Measurements from ENCODE around the gene PSMB8. TPM values are rescaled to one million over a fixed set of nuclear protein-coding genes. Genes with fewer than 3 reads are reported as not detected.

The PSMB8 gene
- total RNA-seq, 2 experiments from 2014 or later = 350 to 370 TPM

- Mint-ChIP-seq H3K4me1 (ENCODE audit: low read depth) (peaks cover 80% of the 10 kb centered on the region), H3K4me3 (peak overlapping the region; percentile 73), H3K27me3 (no peaks in the 10 kb centered on the region), H3K9me3 (no peaks in the 10 kb centered on the region), H3K36me3 (peaks cover 73% of the 10 kb centered on the region), H3K27ac (peak overlapping the region; percentile 91)
- ChIA-PET POLR2A (interaction anchor here (2.6 to 9.8 kb wide), 4 partner anchors 9 to 134 kb away, joined by 9 to 313 read pairs (median 28); partner anchors contain the start of genes PSMB9 and TAP1), CTCF (interaction anchor here (3.9 to 11.9 kb wide), 2 partner anchors 26 to 148 kb away, joined by 51 to 917 read pairs; partner anchors contain the start of genes PSMB9 and TAP1)
- DNase-seq = no peak
- intact Hi-C loops (cut with micrococcal nuclease) = no loop called here
Measured at GRCh38 chr6:32836873-32837272, 7.0 kb downstream of the PSMB8 start.

- Mint-ChIP-seq H3K36me3 (peaks cover 73% of the 10 kb centered on the region), H3K27ac (peak overlapping the region; percentile 8), H3K4me1 (ENCODE audit: low read depth) (peaks cover 67% of the 10 kb centered on the region), H3K9me3 (no peaks in the 10 kb centered on the region), H3K4me3 (peak overlapping the region; percentile 73), H3K27me3 (no peaks in the 10 kb centered on the region)
- ChIA-PET CTCF (interaction anchor here (0.7 to 4.2 kb wide), 3 partner anchors 9 to 33 kb away, joined by 3 to 19 read pairs (median 4); partner anchors contain the start of gene TAP1), POLR2A (interaction anchor here (0.7 kb wide), 1 partner anchor 18 kb away, joined by 3 read pairs; the partner anchor contains the start of genes PSMB9 and TAP1)
- DNase-seq = no peak
- intact Hi-C loops (cut with micrococcal nuclease) = no loop called here
Measured at GRCh38 chr6:32835167-32835893, 8.5 kb downstream of the PSMB8 start.

GRCh38 chr6:32833664-32834063 is 10.2 kb downstream of the PSMB8 start:
- intact Hi-C loops (cut with micrococcal nuclease) = no loop called here
- H3K4me3 Mint-ChIP-seq = peak overlapping the region; percentile 21
- no peaks in the 10 kb centered on the region for H3K9me3 Mint-ChIP-seq
- H3K36me3 Mint-ChIP-seq = peaks cover 84% of the 10 kb centered on the region
- no peaks in the 10 kb centered on the region for H3K27me3 Mint-ChIP-seq
- ChIA-PET POLR2A (interaction anchor here (0.7 to 1.6 kb wide), 2 partner anchors 11 to 138 kb away, joined by 3 to 4 read pairs; no protein-coding TSS in a partner anchor), CTCF (interaction anchor here (4.2 kb wide), 1 partner anchor 35 kb away, joined by 19 read pairs; no protein-coding TSS in a partner anchor)
- no peak for DNase-seq
- H3K27ac Mint-ChIP-seq = peak overlapping the region; percentile 8
- peaks cover 62% of the 10 kb centered on the region for H3K4me1 Mint-ChIP-seq (ENCODE audit: low read depth)

GRCh38 chr6:32832535-32832934 is 11.3 kb downstream of the PSMB8 start:
- intact Hi-C loops (cut with micrococcal nuclease) = no loop called here

GRCh38 chr6:32830936-32831335 is 12.9 kb downstream of the PSMB8 start:
- DNase-seq = no peak
- no peak overlapping the region for H3K4me3 Mint-ChIP-seq
- peaks cover 78% of the 10 kb centered on the region for H3K36me3 Mint-ChIP-seq
- H3K9me3 Mint-ChIP-seq = no peaks in the 10 kb centered on the region
- CTCF ChIA-PET = no interaction called here
- intact Hi-C loops (cut with micrococcal nuclease) = no loop called here
- H3K4me1 Mint-ChIP-seq (ENCODE audit: low read depth) = peaks cover 68% of the 10 kb centered on the region
- H3K27me3 Mint-ChIP-seq = no peaks in the 10 kb centered on the region
- POLR2A ChIA-PET = no interaction called here
- H3K27ac Mint-ChIP-seq = no peak overlapping the region

More at GRCh38 chr6:32832535-32832934, 11.3 kb downstream of the PSMB8 start:
- Mint-ChIP-seq H3K36me3 (peaks cover 89% of the 10 kb centered on the region), H3K27ac (no peak overlapping the region), H3K4me1 (ENCODE audit: low read depth) (peaks cover 70% of the 10 kb centered on the region), H3K27me3 (no peaks in the 10 kb centered on the region), H3K9me3 (no peaks in the 10 kb centered on the region), H3K4me3 (no peak overlapping the region)
- POLR2A ChIA-PET = no interaction called here
- DNase-seq = no peak
- CTCF ChIA-PET = interaction anchor here (4.2 kb wide), 1 partner anchor 36 kb away, joined by 19 read pairs; no protein-coding TSS in a partner anchor

- H3K4me3 Mint-ChIP-seq = no peak overlapping the region
- ChIA-PET POLR2A (no interaction called here), CTCF (no interaction called here)
- no peak for DNase-seq
- H3K9me3 Mint-ChIP-seq = no peaks in the 10 kb centered on the region
- peaks cover 69% of the 10 kb centered on the region for H3K36me3 Mint-ChIP-seq
- no peaks in the 10 kb centered on the region for H3K27me3 Mint-ChIP-seq
- intact Hi-C loops (cut with micrococcal nuclease) = no loop called here
- peaks cover 59% of the 10 kb centered on the region for H3K4me1 Mint-ChIP-seq (ENCODE audit: low read depth)
- no peak overlapping the region for H3K27ac Mint-ChIP-seq
Measured at GRCh38 chr6:32830017-32830416, 13.8 kb downstream of the PSMB8 start.

- no peaks in the 10 kb centered on the region for H3K27me3 Mint-ChIP-seq
- H3K27ac Mint-ChIP-seq = no peak overlapping the region
- no peak for DNase-seq
- POLR2A ChIA-PET = interaction anchor here (2.6 kb wide), 1 partner anchor 8 kb away, joined by 11 read pairs; the partner anchor contains the start of gene TAP2
- intact Hi-C loops (cut with micrococcal nuclease) = no loop called here
- peaks cover 53% of the 10 kb centered on the region for H3K4me1 Mint-ChIP-seq (ENCODE audit: low read depth)
- H3K36me3 Mint-ChIP-seq = peaks cover 63% of the 10 kb centered on the region
- no peak overlapping the region for H3K4me3 Mint-ChIP-seq
- no peaks in the 10 kb centered on the region for H3K9me3 Mint-ChIP-seq
- CTCF ChIA-PET = interaction anchor here (1.1 to 4.6 kb wide), 3 partner anchors 9 to 39 kb away, joined by 3 to 41 read pairs (median 24); partner anchors contain the start of genes PSMB9, TAP1 and TAP2
Measured at GRCh38 chr6:32829495-32829894, 14.4 kb downstream of the PSMB8 start.

GRCh38 chr6:32827025-32827424 is 16.8 kb downstream of the PSMB8 start:
- Mint-ChIP-seq H3K36me3 (peaks cover 43% of the 10 kb centered on the region), H3K9me3 (no peaks in the 10 kb centered on the region), H3K4me3 (no peak overlapping the region), H3K27me3 (no peaks in the 10 kb centered on the region), H3K27ac (peak overlapping the region; percentile 56), H3K4me1 (ENCODE audit: low read depth) (peaks cover 32% of the 10 kb centered on the region)
- DNase-seq = no peak
- intact Hi-C loops (cut with micrococcal nuclease) = no loop called here
- CTCF ChIA-PET = interaction anchor here (1.4 to 4.6 kb wide), 7 partner anchors 11 to 157 kb away, joined by 3 to 41 read pairs (median 6); partner anchors contain the start of genes PSMB9, TAP1 and TAP2
- POLR2A ChIA-PET = interaction anchor here (0.9 to 2.6 kb wide), 5 partner anchors 11 to 30 kb away, joined by 3 to 11 read pairs (median 4); partner anchors contain the start of genes PSMB9, TAP1 and TAP2

GRCh38 chr6:32825966-32826365 is 17.9 kb downstream of the PSMB8 start:
- H3K36me3 Mint-ChIP-seq = peaks cover 33% of the 10 kb centered on the region

GRCh38 chr6:32819729-32820128 is 24.1 kb downstream of the PSMB8 start:
- POLR2A ChIA-PET = no interaction called here
- Mint-ChIP-seq H3K27me3 (no peaks in the 10 kb centered on the region), H3K27ac (no peak overlapping the region), H3K4me3 (no peak overlapping the region), H3K36me3 (no peaks in the 10 kb centered on the region), H3K4me1 (ENCODE audit: low read depth) (no peaks in the 10 kb centered on the region), H3K9me3 (no peaks in the 10 kb centered on the region)
- CTCF ChIA-PET = interaction anchor here (0.6 to 3.3 kb wide), 3 partner anchors 18 to 566 kb away, joined by 3 to 12 read pairs (median 11); partner anchors contain the start of gene TAP2
- no peak for DNase-seq
- intact Hi-C loops (cut with micrococcal nuclease) = no loop called here

More at GRCh38 chr6:32825966-32826365, 17.9 kb downstream of the PSMB8 start:
- ChIA-PET POLR2A (interaction anchor here (0.9 kb wide), 1 partner anchor 31 kb away, joined by 3 read pairs; no protein-coding TSS in a partner anchor), CTCF (interaction anchor here (1.1 to 4.6 kb wide), 7 partner anchors 9 to 127 kb away, joined by 3 to 41 read pairs (median 5); partner anchors contain the start of genes HLA-DMA, PSMB9, TAP1 and TAP2)
- Mint-ChIP-seq H3K9me3 (no peaks in the 10 kb centered on the region), H3K4me3 (no peak overlapping the region), H3K27me3 (no peaks in the 10 kb centered on the region), H3K4me1 (ENCODE audit: low read depth) (peaks cover 32% of the 10 kb centered on the region), H3K27ac (no peak overlapping the region)
- no peak for DNase-seq
- intact Hi-C loops (cut with micrococcal nuclease) = no loop called here

- H3K4me3 Mint-ChIP-seq = no peak overlapping the region
- intact Hi-C loops (cut with micrococcal nuclease) = no loop called here
- DNase-seq = no peak
- H3K4me1 Mint-ChIP-seq (ENCODE audit: low read depth) = no peaks in the 10 kb centered on the region
- H3K27ac Mint-ChIP-seq = no peak overlapping the region
- H3K36me3 Mint-ChIP-seq = no peaks in the 10 kb centered on the region
- ChIA-PET POLR2A (no interaction called here), CTCF (interaction anchor here (0.9 to 2.1 kb wide), 2 partner anchors 19 to 49 kb away, joined by 3 to 11 read pairs; partner anchors contain the start of gene TAP2)
- no peaks in the 10 kb centered on the region for H3K27me3 Mint-ChIP-seq
- H3K9me3 Mint-ChIP-seq = no peaks in the 10 kb centered on the region
Measured at GRCh38 chr6:32818867-32819266, 25.0 kb downstream of the PSMB8 start.

- intact Hi-C loops (cut with micrococcal nuclease) = no loop called here
- Mint-ChIP-seq H3K27ac (no peak within 1 kb of the TSS), H3K9me3 (no peaks in the 10 kb centered on the region), H3K27me3 (no peaks in the 10 kb centered on the region), H3K4me3 (no peak within 1 kb of the TSS), H3K36me3 (no peaks in the 10 kb centered on the region), H3K4me1 (ENCODE audit: low read depth) (no peaks in the 10 kb centered on the region)
- ChIA-PET POLR2A (no interaction called here), CTCF (interaction anchor here (0.6 kb wide), 1 partner anchor 132 kb away, joined by 3 read pairs; no protein-coding TSS in a partner anchor)
- DNase-seq = no peak
Measured at GRCh38 chr6:32816746-32817204, 27.1 kb downstream of the PSMB8 start, which contains the start of gene HLA-DOB. Gene HLA-DOB, minus strand, starts transcription at chr6:32817002. Its CDS starts 51 bp downstream, at chr6:32816951.
